K562 (cell line): ENCODE measurements around the gene VWA5B1. TPM values are rescaled to one million over a fixed set of nuclear protein-coding genes. Genes with fewer than 3 reads are reported as not detected.

Experiments
- ATAC-seq: fragments of 200-7000 bp; cut with Tn5 transposase; 3 replicates; pipeline ENCODE4 v1.9.1; 2020; ENCODE audit warnings: moderate library complexity
- BruUV-seq: library from RNA; stranded (reverse); fragments of 400-500 nt; replicated peaks from 2 replicates; lab custom pipeline; 2021; lab: Mats Ljungman, UMichigan
- CTCF ChIA-PET: fragments of 300-600 bp; formaldehyde crosslinking; extraction: SDS; loops from one replicate; lab custom pipeline; 2021; ENCODE audit warnings: low intra/inter-chr PET ratio; lab: Yijun Ruan, JAX
- POLR2A ChIA-PET: fragments of 300-600, 350-650 bp; sonication (Branson Sonifier 250); formaldehyde crosslinking; extraction: SDS; loops from one replicate; lab custom pipeline; 2021; ENCODE audit warnings: antibody characterized with exemption, inconsistent platforms; lab: Yijun Ruan, JAX
- DNase-seq, 4 experiments: peaks; one replicate each; pipeline versions ENCODE4 v3.0.0 to v3.0.0-alpha.2; 2011 to 2018; ENCODE audit warnings: low spot score in 3 of 4, mixed read lengths in 3 of 4; ENCODE audit errors: extremely low read depth in 1 of 4
- FAIRE-seq: peaks from 2 replicates; lab custom pipeline; 2011; peaks lifted over from hg19 to GRCh38; lab: Jason Lieb, UNC
- H2AFZ ChIP-seq: 2 replicates; pipeline ENCODE4 v1.6.0; 2011; ENCODE audit warnings: low read depth, low read length, control low read depth, inconsistent platforms
- H3K27ac ChIP-seq: fragments of 200-600 bp; 3 replicates; pipeline ENCODE4 v1.8.0; 2011; ENCODE audit warnings: low read depth, mild to moderate bottlenecking, control low read depth, inconsistent platforms, low read length, moderate library complexity, mixed read lengths; ENCODE audit errors: extremely low read depth
- H3K27me3 ChIP-seq, 2 experiments: fragments of 300-600 bp in 1 of 2; 2 replicates in 1 of 2; 3 replicates in 1 of 2; pipeline versions ENCODE4 v1.6.0 to v1.8.0; 2011; ENCODE audit warnings: inconsistent platforms in 2 of 2, low read length in 2 of 2, mild to moderate bottlenecking in 1 of 2, mixed read lengths in 1 of 2, moderate library complexity in 1 of 2; ENCODE audit not compliant: control insufficient read depth in 2 of 2, insufficient read depth in 2 of 2
- H3K36me3 ChIP-seq: fragments of 300-600 bp; 3 replicates; pipeline ENCODE4 v1.8.0; 2011; ENCODE audit warnings: mild to moderate bottlenecking, low read length, inconsistent platforms; ENCODE audit not compliant: control insufficient read depth, insufficient read depth
- H3K4me1 ChIP-seq, 2 experiments: fragments of 200-600 bp in 1 of 2; replicated peaks in 1 of 2; 2 replicates in 1 of 2; 3 replicates in 1 of 2; pipeline versions ENCODE4 v1.5.1 to v1.8.0; 2011; ENCODE audit warnings: inconsistent platforms in 2 of 2, low read length in 2 of 2, mild to moderate bottlenecking in 1 of 2, mixed read lengths in 1 of 2, moderate library complexity in 1 of 2; ENCODE audit not compliant: control insufficient read depth in 2 of 2, insufficient read depth in 2 of 2
- H3K4me2 ChIP-seq: 2 replicates; pipeline ENCODE4 v1.6.1; 2011; ENCODE audit warnings: low read length, control low read depth, inconsistent platforms, mixed read lengths; ENCODE audit not compliant: insufficient read depth
- H3K4me3 ChIP-seq: fragments of 200-600 bp; sonication (generic), shearing (Covaris generic); 2 replicates; pipeline ENCODE4 v1.5.1; 2016; ENCODE audit warnings: control low read depth, inconsistent platforms
- H3K79me2 ChIP-seq: fragments of 200-600 bp; 3 replicates; pipeline ENCODE4 v1.8.0; 2011; ENCODE audit warnings: low read length, inconsistent platforms; ENCODE audit not compliant: control insufficient read depth, insufficient read depth
- H3K9ac ChIP-seq, 2 experiments: 2 replicates each; pipeline versions ENCODE4 v1.6.0 to v1.6.1; 2011; ENCODE audit warnings: low read depth in 2 of 2, low read length in 2 of 2, control low read depth in 1 of 2, inconsistent platforms in 1 of 2, mild to moderate bottlenecking in 1 of 2, mixed read lengths in 1 of 2; ENCODE audit not compliant: insufficient read depth in 1 of 2
- H3K9me1 ChIP-seq: one replicate; pipeline ENCODE4 v1.6.0; 2011; ENCODE audit warnings: inconsistent platforms, mild to moderate bottlenecking, low read length, moderate library complexity; ENCODE audit not compliant: control insufficient read depth, insufficient read depth
- H3K9me3 ChIP-seq: replicated peaks from 2 replicates; pipeline ENCODE4 v1.5.1; 2011; ENCODE audit warnings: low read depth, low read length, inconsistent platforms; ENCODE audit not compliant: control insufficient read depth, insufficient read depth
- H4K20me1 ChIP-seq: replicated peaks from 2 replicates; pipeline ENCODE4 v1.6.1; 2011; ENCODE audit warnings: low read length, inconsistent platforms, mixed read lengths; ENCODE audit not compliant: control insufficient read depth, insufficient read depth
- CBX1 ChIP-seq: sonication (generic); IDR thresholded peaks from 2 replicates; pipeline ENCODE4 v1.6.1; 2016; ENCODE audit warnings: antibody characterized with exemption, low read depth, mild to moderate bottlenecking
- FOXP1 ChIP-seq: sonication (generic); formaldehyde crosslinking; IDR thresholded peaks from 2 replicates; pipeline ENCODE4 v1.8.0; 2022; ENCODE audit warnings: mild to moderate bottlenecking, missing genetic modification reagents
- HIVEP1 ChIP-seq: fragments of 250-450 bp; sonication (Bioruptor Pico); IDR thresholded peaks from 2 replicates; pipeline ENCODE4 v1.4.0; 2020; ENCODE audit warnings: mild to moderate bottlenecking
- HNRNPLL ChIP-seq: fragments of 200-400 bp; formaldehyde crosslinking; IDR thresholded peaks from 2 replicates; pipeline ENCODE4 v1.6.1; 2017; ENCODE audit warnings: low read length, low read depth, mild to moderate bottlenecking; ENCODE audit not compliant: poor library complexity, severe bottlenecking
- LEF1 ChIP-seq: fragments of 450-650 bp; IDR thresholded peaks from 2 replicates; pipeline ENCODE4 v1.6.1; 2016; ENCODE audit warnings: mild to moderate bottlenecking
- NCOA4 ChIP-seq: fragments of 450-650 bp; IDR thresholded peaks from 2 replicates; pipeline ENCODE4 v1.6.1; 2018; ENCODE audit warnings: mild to moderate bottlenecking; ENCODE audit not compliant: partially characterized antibody
- NCOR1 ChIP-seq: fragments of 450-650 bp; IDR thresholded peaks from 2 replicates; pipeline ENCODE4 v1.6.1; 2016; ENCODE audit warnings: mild to moderate bottlenecking, moderate library complexity
- RAD21 ChIP-seq, 2 experiments: fragments of 250-450 bp in 1 of 2; fragments of 450-650 bp in 1 of 2; sonication (Bioruptor Pico) in 1 of 2; formaldehyde crosslinking in 1 of 2; IDR thresholded peaks in 1 of 2; conservative IDR thresholded peaks in 1 of 2; 2 replicates each; pipeline versions ENCODE4 v1.4.0 to v1.8.0; 2020 to 2022; ENCODE audit warnings: mild to moderate bottlenecking in 2 of 2, moderate library complexity in 1 of 2
- RCOR1 ChIP-seq, 2 experiments: IDR thresholded peaks; 2 replicates each; pipeline ENCODE4 v1.6.1; 2012; ENCODE audit warnings: low read depth in 2 of 2, low read length in 2 of 2, borderline replicate concordance in 1 of 2, improper control_type of control experiment in 1 of 2
- SETDB1 ChIP-seq: IDR thresholded peaks from one replicate; pipeline ENCODE4 v1.6.1; 2012; ENCODE audit warnings: low read length, control low read depth, inconsistent platforms
- SRSF1 ChIP-seq: fragments of 200-400 bp; formaldehyde crosslinking; IDR thresholded peaks from 2 replicates; pipeline ENCODE4 v1.6.1; 2017; ENCODE audit warnings: mild to moderate bottlenecking, low read depth, low read length, moderate library complexity
- ZC3H11A ChIP-seq: IDR thresholded peaks from 2 replicates; pipeline ENCODE4 v1.6.1; 2012; ENCODE audit warnings: low read depth, low read length, improper control_type of control experiment
- ZNF274 ChIP-seq: IDR thresholded peaks from 2 replicates; pipeline ENCODE4 v1.6.1; 2011; ENCODE audit warnings: low read depth, mild to moderate bottlenecking, low read length, moderate library complexity, borderline replicate concordance
- ZNF584 ChIP-seq: fragments of 200-800 bp; sonication (Bioruptor generic); IDR thresholded peaks from 2 replicates; pipeline ENCODE4 v1.6.1; 2016; ENCODE audit warnings: low read depth, mild to moderate bottlenecking, missing genetic modification characterization, missing compliant biosample characterization
- WGBS: fragments of 100-300 bp; shearing (Covaris generic); methylation state at CpG from one replicate; pipeline ENCODE4 v1.1.6; 2016; ENCODE audit warnings: low coverage, mixed read lengths; ENCODE audit not compliant: insufficient coverage; ENCODE audit errors: missing lambda C conversion rate; 5-methylcytosine and 5-hydroxymethylcytosine counted together
- in situ Hi-C: fragments of 300-500 bp; cut with MboI; formaldehyde crosslinking; loops from 4 replicates; pipeline ENCODE4 v1.15.0; 2018; ENCODE audit warnings: inconsistent platforms, mixed read lengths
- intact Hi-C: fragments of 100-400 bp; cut with micrococcal nuclease; formaldehyde crosslinking; loops from 2 replicates; pipeline ENCODE4 v1.14.2; 2022
- polyA plus RNA-seq, 8 experiments: library from polyadenylated mRNA; depleted of rRNA in 4 of 8; stranded (reverse) in 5 of 8; unstranded in 3 of 8; fragments of >200 nt; fragmentation: Nextera tagmentation in 2 of 8; fragmentation: Illumina TruSeq in 1 of 8; extraction: Ambion mirVana in 2 of 8; extraction: Trizol in 1 of 8; gene quantifications; 2 replicates each; pipeline versions ENCODE4 v1.2.1 to v1.2.3, GENCODE V29; 2011 to 2014; ENCODE audit warnings: inconsistent platforms in 1 of 8, missing spikeins in 1 of 8
- total RNA-seq, 7 experiments: library from RNA; depleted of rRNA in 6 of 7; stranded (reverse); fragments of >200 nt in 6 of 7; fragmentation: Illumina TruSeq in 2 of 7; extraction: Trizol in 2 of 7; gene quantifications; 2 replicates each; pipeline versions ENCODE4 v1.2.1 to v1.2.3, GENCODE V29; 2011 to 2021; ENCODE audit warnings: low replicate concordance in 1 of 7
- TF ChIP-seq, protein P1 (sequence below), 2 experiments: fragments of 200-800 bp in 1 of 2; sonication (Bioruptor generic) in 1 of 2; sonication (generic) in 1 of 2; formaldehyde crosslinking in 1 of 2; IDR thresholded peaks in 1 of 2; conservative IDR thresholded peaks in 1 of 2; 2 replicates each; pipeline versions ENCODE4 v1.5.0 to v1.6.1; 2016 to 2020; ENCODE audit warnings: missing compliant biosample characterization in 1 of 2, missing genetic modification characterization in 1 of 2, missing genetic modification reagents in 1 of 2
- TF ChIP-seq, protein P2 (sequence below): fragments of 250-450 bp; sonication (Bioruptor Pico); IDR thresholded peaks from 2 replicates; pipeline ENCODE4 v1.5.0; 2022; ENCODE audit warnings: mild to moderate bottlenecking
- TF ChIP-seq, protein P3 (sequence below): sonication (generic); formaldehyde crosslinking; IDR thresholded peaks from 2 replicates; pipeline ENCODE4 v1.9.0; 2022; ENCODE audit warnings: mild to moderate bottlenecking, missing genetic modification reagents
- TF ChIP-seq, protein P4 (sequence below), 2 experiments: fragments of 250-450 bp in 1 of 2; fragments of 450-650 bp in 1 of 2; sonication (Bioruptor Pico) in 1 of 2; IDR thresholded peaks; 2 replicates each; pipeline versions ENCODE4 v1.6.1 to v1.8.0; 2016 to 2021; ENCODE audit warnings: mild to moderate bottlenecking in 2 of 2, moderate library complexity in 2 of 2, missing compliant biosample characterization in 1 of 2, missing genetic modification characterization in 1 of 2

Gene VWA5B1
- total and polyA plus RNA-seq, 9 of the 15 experiments (the other 6 are each of a cell fraction or from before 2014, with no cell fraction given), result not detected

DNA sequence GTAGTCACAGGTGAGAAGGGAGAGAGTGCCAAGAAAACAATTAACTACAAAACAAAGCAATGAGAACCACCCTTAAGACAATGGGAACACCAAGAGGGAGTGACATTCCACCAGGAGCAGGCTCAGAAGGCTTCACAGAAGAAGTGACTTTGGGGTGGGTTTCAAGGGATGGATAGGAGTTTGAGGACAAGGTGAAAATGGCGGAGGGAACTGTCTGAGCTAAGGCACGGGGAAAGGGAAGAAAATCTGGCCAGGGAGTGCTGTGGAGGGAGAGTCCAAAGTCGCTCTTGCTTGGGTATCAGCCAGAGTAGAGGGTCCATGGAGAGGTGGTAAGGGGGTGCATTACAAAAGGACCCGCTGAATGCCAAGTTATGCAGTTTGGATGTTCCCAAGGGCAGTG lies 108.1 kb downstream of the VWA5B1 start:
- CTCF ChIA-PET, result no interaction called here
- H3K27me3 ChIP-seq, result peaks cover 0 to 9% of the 10 kb centered on the region in 2 experiments; a peak in 2 of 5 replicates
- no peaks in the 10 kb centered on the region; a peak in 1 of 5 replicates for H3K4me1 ChIP-seq
- DNase-seq (no peak), ATAC-seq (no peak), FAIRE-seq (no peak)
- WGBS, result 0% methylated on average over 4 of the region's 4 CpGs
- in situ Hi-C loops (no loop called here), intact Hi-C loops (no loop called here)
- H3K9ac ChIP-seq, result no peak overlapping the region
- no peak overlapping the region for H3K4me3 ChIP-seq
- no peaks in the 10 kb centered on the region for H3K9me3 ChIP-seq
- H3K36me3 ChIP-seq, result no peaks in the 10 kb centered on the region
- POLR2A ChIA-PET, result interaction anchor here (0.6 to 1.1 kb wide), 2 partner anchors 10 to 416 kb away, joined by 3 read pairs; no protein-coding TSS in a partner anchor
- no peak overlapping the region for H3K4me2 ChIP-seq
- H4K20me1 ChIP-seq, result 0 out of 2 replicates have a peak, but pooled peaks cover 3% of the 10 kb centered on the region
- BruUV-seq, result no TSS peak
- H3K9me1 ChIP-seq, result no peaks in the 10 kb centered on the region
- H3K27ac ChIP-seq, result no peak overlapping the region
- H2AFZ ChIP-seq, result no peak overlapping the region
- H3K79me2 ChIP-seq, result no peaks in the 10 kb centered on the region
- TF ChIP-seq HIVEP1 (CRISPR knock-in tag) (no peak), LEF1 (no peak), ZC3H11A (no peak), RCOR1 (IDR thresholded peaks at IDR 0.05; ENCODE audit: borderline replicate concordance in 1 of 2, low read depth in 2 of 2, low read length in 2 of 2) (no peak), HNRNPLL (no peak), NCOA4 (no peak), FOXP1 (CRISPR knock-in tag) (no peak), SETDB1 (no peak), ZNF584 (CRISPR knock-in tag) (no peak), NCOR1 (no peak), CBX1 (no peak), ZNF274 (no peak), SRSF1 (no peak), RAD21 (CRISPR knock-in tag; conservative IDR thresholded peaks at IDR 0.05 in 1 of 2, IDR thresholded peaks at IDR 0.05 in 1 of 2) (no peak)
- TF ChIP-seq, protein P1, sequence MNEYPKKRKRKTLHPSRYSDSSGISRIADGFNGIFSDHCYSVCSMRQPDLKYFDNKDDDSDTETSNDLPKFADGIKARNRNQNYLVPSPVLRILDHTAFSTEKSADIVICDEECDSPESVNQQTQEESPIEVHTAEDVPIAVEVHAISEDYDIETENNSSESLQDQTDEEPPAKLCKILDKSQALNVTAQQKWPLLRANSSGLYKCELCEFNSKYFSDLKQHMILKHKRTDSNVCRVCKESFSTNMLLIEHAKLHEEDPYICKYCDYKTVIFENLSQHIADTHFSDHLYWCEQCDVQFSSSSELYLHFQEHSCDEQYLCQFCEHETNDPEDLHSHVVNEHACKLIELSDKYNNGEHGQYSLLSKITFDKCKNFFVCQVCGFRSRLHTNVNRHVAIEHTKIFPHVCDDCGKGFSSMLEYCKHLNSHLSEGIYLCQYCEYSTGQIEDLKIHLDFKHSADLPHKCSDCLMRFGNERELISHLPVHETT (CRISPR knock-in tag; conservative IDR thresholded peaks at IDR 0.05 in 1 of 2, IDR thresholded peaks at IDR 0.05 in 1 of 2), result no peak
- TF ChIP-seq, protein P2, sequence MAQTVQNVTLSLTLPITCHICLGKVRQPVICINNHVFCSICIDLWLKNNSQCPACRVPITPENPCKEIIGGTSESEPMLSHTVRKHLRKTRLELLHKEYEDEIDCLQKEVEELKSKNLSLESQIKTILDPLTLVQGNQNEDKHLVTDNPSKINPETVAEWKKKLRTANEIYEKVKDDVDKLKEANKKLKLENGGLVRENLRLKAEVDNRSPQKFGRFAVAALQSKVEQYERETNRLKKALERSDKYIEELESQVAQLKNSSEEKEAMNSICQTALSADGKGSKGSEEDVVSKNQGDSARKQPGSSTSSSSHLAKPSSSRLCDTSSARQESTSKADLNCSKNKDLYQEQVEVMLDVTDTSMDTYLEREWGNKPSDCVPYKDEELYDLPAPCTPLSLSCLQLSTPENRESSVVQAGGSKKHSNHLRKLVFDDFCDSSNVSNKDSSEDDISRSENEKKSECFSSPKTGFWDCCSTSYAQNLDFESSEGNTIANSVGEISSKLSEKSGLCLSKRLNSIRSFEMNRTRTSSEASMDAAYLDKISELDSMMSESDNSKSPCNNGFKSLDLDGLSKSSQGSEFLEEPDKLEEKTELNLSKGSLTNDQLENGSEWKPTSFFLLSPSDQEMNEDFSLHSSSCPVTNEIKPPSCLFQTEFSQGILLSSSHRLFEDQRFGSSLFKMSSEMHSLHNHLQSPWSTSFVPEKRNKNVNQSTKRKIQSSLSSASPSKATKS, result no peak
- TF ChIP-seq, protein P3, sequence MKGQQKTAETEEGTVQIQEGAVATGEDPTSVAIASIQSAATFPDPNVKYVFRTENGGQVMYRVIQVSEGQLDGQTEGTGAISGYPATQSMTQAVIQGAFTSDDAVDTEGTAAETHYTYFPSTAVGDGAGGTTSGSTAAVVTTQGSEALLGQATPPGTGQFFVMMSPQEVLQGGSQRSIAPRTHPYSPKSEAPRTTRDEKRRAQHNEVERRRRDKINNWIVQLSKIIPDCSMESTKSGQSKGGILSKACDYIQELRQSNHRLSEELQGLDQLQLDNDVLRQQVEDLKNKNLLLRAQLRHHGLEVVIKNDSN (CRISPR knock-in tag), result no peak
- TF ChIP-seq, protein P4, sequence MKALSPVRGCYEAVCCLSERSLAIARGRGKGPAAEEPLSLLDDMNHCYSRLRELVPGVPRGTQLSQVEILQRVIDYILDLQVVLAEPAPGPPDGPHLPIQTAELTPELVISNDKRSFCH (CRISPR knock-in tag; IDR thresholded peaks at IDR 0.05), result no peak
- TF ChIP-seq, protein P4 (tag; IDR thresholded peaks at IDR 0.05), result no peak
